Head of caudate nucleus (tissue), 42 donors: ENCODE data around the gene BIRC6.
"Not testable (repeated sequence)": the region's sequence is repeated elsewhere in the genome, so short reads cannot be mapped to it uniquely, and the experiment has no call there.

Experiments
- DNase-seq, 42 donors: peaks; one replicate each; pipeline versions ENCODE4 v3.0.0 to v3.0.0-alpha.2; 2020 to 2021; ENCODE audit warnings: mixed read lengths in 7 of 42
- intact Hi-C: fragments of 100-400 bp; cut with DNase I; formaldehyde crosslinking; loops from one replicate; pipeline ENCODE4 v1.15.0; 2022

The BIRC6 gene, protein sequence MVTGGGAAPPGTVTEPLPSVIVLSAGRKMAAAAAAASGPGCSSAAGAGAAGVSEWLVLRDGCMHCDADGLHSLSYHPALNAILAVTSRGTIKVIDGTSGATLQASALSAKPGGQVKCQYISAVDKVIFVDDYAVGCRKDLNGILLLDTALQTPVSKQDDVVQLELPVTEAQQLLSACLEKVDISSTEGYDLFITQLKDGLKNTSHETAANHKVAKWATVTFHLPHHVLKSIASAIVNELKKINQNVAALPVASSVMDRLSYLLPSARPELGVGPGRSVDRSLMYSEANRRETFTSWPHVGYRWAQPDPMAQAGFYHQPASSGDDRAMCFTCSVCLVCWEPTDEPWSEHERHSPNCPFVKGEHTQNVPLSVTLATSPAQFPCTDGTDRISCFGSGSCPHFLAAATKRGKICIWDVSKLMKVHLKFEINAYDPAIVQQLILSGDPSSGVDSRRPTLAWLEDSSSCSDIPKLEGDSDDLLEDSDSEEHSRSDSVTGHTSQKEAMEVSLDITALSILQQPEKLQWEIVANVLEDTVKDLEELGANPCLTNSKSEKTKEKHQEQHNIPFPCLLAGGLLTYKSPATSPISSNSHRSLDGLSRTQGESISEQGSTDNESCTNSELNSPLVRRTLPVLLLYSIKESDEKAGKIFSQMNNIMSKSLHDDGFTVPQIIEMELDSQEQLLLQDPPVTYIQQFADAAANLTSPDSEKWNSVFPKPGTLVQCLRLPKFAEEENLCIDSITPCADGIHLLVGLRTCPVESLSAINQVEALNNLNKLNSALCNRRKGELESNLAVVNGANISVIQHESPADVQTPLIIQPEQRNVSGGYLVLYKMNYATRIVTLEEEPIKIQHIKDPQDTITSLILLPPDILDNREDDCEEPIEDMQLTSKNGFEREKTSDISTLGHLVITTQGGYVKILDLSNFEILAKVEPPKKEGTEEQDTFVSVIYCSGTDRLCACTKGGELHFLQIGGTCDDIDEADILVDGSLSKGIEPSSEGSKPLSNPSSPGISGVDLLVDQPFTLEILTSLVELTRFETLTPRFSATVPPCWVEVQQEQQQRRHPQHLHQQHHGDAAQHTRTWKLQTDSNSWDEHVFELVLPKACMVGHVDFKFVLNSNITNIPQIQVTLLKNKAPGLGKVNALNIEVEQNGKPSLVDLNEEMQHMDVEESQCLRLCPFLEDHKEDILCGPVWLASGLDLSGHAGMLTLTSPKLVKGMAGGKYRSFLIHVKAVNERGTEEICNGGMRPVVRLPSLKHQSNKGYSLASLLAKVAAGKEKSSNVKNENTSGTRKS (N-terminal part only)

DNA sequence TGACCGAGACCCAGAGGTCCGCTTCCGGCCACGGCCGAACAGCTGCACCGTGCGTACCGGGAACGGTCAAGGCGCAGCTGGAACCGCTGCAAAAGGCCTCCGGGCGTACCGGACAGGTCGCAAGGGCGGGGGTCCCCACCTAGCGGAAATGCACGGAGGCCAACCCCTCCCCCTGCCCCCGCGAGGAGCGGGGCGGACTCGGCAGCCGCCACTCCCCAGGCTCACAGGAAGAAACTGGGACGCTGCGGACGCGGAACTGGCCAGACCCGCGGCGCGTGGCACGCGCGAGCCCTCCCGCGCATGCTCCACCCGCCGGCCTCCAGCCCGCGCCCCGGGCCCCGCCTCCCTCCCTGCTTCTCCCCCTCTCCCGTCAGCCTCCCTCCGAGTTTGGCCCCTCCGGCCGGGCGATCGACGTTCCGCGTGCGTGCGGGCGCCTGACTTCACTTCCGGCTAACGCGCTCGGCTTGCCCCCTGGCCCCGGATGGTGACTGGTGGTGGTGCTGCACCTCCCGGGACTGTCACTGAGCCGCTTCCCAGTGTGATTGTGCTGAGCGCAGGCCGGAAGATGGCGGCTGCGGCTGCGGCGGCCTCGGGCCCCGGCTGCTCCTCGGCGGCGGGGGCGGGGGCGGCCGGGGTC, at the start of gene BIRC6:
TSS of gene BIRC6 (plus strand) at position 343 of the 637 bp plus-strand sequence. CDS start at position 482, 139 bp downstream.
- peak; percentile 95 to 100 (median 99) for DNase-seq
- intact Hi-C loops: loop anchor here (5.0 to 10.0 kb wide), 3 partner anchors 79 to 322 kb away; partner anchors contain the start of genes DPY30, SLC30A6 and YIPF4

DNA sequence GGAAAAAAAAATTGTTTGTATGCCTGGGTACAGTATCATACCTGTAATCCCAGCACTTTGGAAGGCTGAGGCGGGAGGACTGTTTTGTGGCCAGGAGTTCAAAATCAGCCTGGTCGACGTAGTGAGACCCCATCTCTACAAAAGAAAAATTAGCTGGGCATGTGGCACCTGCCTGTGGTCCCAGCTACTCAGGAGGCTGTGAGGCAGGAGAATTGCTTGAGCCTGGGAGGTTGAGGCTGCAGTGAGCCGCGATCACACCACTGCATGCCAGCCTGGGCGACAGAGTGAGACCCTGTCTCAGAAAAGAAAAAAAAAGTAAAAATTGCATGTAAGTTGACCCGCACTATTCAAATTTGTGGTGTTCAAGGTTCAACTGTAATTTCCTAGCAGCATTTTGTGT, 46.2 kb upstream of the BIRC6 start:
- no peak for DNase-seq
- intact Hi-C loops: no loop called here

DNA sequence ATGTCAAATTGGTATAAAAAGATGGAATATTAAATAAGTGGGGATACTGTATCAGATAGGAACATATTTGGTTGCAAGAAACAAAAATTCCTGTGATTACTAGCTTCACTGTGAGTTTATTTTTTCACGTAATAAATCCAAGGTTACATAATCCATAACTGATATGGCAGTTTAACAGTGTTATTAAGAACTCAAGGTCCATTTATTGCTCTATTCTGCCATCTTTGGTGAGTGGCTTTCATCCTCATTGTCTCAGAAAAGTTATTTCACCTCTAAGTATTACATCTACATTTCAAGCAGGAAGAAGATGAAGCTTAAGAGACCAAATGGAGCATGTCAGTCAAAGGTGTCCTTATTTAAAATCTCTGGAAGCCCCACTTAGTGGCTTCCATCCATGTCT, 41.9 kb upstream of the BIRC6 start:
- DNase-seq: no peak
- intact Hi-C loops: no loop called here

DNA sequence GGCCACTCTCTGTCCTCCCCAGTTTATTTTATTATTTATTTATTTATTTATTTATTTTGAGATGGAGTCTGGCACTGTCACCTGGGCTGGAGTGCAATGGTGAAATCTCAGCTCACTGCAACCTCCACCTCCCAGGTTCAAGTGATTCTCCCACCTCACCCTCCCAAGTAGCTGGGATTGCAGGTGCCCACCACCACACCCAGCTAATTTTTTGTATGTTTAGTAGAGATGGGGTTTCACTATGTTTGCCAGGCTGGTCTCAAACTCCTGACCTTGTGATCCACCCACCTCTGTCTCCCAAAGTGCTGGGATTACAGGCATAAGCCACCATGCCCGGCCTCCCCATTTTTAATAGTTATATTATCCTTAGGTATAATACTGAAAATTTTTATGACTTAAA, 28.1 kb upstream of the BIRC6 start:
- DNase-seq, intact Hi-C loops: not testable (repeated sequence)

DNA sequence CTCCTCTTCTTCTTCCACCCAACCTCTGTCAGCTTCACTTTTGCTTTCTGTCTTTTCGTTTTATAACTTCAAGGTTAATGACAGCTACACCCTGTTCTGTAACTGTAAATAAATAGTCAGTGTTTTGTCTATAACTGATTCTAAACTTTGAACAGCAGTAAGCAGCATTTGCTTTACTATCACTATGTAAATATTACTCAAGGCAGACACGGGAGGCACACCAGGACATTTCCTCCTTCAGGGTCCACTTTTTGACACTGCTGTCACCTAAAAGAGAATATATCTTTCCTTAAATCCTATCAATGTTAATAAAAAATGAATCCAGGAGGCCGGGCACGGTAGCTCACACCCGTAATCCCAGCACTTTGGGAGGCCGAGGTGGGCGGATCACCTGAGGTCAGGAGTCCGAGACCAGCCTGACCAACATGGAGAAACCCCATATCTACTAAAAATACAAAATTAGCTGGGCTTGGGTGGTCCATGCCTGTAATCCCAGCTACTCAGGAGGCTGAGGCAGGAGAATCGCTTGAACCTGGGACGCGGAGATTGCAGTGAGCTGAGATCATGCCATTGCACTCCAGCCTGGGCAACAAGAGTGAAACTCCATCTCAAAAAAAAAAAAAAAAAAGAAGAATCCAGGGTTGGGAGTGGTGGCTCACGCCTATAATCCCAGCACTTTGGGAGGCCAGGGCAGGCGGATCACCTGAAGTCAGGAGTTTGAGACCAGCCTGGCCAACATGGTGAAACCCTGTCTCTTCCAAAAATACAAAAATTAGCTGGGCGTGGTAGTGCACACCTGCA, 27.4 kb upstream of the BIRC6 start:
- DNase-seq, intact Hi-C loops: not testable (repeated sequence)

DNA sequence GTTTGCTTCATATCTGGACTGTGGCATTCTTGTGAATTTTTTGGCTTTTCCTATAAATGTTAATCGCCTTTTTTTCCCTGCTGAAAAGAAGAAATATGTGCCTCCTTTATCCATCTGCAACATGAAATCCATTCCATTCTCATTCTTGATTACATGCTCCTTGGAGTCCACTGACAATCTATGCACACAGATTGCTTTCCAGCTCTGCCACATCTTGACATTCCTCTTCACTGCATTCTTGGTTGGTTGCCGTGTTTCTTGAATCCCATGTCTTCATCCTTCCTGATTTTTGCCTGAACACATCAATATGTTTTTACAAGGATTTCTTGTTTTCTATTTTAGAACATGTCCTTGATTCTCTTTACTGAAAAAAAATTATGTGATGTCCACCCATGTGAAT, 26.7 kb upstream of the BIRC6 start:
- intact Hi-C loops: no loop called here
- DNase-seq: no peak

DNA sequence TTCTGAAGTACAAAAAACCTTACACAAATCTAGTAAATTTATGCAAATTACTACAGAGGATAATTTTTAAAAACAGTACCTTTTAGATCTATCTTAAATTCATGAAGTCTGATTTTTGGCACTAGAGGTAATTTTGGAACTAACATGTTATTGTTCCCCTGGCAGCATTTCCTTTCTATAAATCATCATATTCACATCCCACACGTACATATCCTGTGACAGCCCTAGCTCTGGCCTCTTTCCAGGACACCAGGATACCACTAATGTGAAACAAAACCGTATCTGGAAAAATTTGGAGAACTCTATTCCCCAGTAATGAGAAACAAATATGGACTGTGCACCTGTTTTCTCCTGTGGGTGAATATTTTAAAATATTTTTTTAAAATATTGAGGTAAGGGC, 14.0 kb upstream of the BIRC6 start:
- intact Hi-C loops: no loop called here
- peak in 1 of 42 donors; percentile 18 for DNase-seq

DNA sequence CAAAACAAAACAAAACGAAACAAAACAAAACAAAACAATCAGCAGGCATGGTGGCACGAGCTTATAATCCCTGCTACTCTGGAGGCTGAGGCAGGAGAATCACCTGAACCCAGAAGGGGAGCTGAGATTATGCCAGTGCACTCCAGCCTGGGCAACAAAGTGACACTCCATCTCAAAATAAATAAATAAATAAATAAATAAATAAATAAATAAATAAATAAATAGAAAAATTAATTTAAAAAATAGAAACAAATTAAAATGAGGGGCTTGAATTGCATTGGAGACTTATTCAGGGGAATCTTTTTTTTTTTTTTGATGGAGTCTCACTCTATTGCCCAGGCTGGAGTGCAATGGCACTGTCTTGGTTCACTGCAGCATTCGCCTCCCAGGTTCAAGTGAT, 6.0 kb upstream of the BIRC6 start:
- intact Hi-C loops: loop anchor here (10.0 kb wide), 1 partner anchor 316 kb away; the partner anchor contains the start of gene DPY30

DNA sequence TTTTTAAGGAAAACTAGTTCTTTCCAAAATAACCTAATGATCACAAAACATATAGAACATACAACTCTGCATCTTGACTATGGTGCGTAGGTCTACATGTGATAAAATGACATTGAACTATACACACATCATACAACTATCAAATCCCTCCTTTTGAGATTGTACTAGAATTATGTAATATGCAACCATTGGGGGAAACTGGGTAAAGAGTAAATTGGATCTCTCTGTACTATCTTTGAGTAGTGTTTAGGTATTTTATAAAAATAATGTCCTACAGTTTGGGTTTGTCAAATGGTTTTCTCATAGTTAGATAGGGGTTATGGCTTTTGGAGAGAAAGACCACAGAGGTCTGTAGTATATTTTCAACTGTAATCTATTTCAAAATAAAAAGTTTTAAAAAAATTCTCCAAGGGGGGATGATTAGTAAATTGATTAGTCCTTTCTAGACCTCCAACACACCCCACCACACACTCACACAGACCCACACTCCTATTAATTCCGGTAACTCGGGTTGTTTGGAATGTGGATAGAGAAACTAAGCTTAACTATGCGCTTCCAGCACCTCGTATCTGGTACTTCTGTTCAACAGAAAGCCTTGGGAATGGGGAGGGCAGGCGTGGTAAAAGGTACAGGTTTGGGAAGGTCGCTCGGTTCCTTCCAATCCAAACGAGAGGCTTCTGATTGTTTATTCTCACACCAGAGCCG, 695 bp upstream of the BIRC6 start:
- intact Hi-C loops: loop anchor here (5.0 to 10.0 kb wide), 3 partner anchors 79 to 321 kb away; partner anchors contain the start of genes DPY30, SLC30A6 and YIPF4
- no peak for DNase-seq

More for the DNA sequence above, 6.0 kb upstream of the BIRC6 start:
- DNase-seq: not testable (repeated sequence)

DNA sequence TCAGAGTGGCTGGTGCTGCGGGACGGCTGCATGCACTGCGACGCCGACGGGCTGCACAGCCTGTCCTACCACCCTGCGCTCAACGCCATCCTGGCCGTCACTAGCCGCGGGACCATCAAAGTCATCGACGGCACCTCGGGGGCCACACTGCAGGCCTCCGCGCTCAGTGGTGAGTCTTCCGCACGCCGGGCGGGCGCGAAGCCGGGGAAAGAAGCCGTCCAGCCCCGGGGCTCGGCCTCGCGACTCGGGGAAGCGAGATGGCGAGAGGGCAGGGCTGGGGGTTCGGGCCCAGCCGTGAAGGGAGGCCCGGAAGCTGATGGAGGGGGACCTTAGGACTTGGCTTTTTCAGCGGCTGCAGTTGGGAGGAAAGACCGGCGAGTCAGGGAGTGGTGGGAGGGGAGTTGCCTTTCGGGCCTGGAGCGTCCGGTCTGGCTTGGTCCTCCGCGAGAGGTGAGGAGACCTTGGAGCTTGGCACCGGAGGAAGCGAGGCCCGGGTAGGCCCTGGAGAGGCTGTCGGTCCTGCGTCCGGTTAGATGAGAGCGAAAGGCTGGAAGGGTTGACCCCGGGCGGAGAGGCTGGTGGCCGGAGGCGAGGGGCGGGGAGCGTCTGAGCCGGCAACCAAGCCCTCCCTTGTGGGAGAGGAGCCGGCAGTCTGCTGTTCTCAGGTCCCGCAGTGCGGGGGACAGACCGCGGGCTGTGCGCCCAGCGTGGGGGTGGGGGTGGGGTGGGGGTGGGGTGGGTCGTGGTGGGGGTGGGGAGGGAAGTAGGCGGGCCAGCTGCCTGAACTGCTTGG, 691 bp downstream of the BIRC6 start:
- intact Hi-C loops: loop anchor here (5.0 to 10.0 kb wide), 3 partner anchors 80 to 323 kb away; partner anchors contain the start of genes DPY30, SLC30A6 and YIPF4
- DNase-seq: peak in 30 of 42 donors; percentile 2 to 59 (median 24)

DNA sequence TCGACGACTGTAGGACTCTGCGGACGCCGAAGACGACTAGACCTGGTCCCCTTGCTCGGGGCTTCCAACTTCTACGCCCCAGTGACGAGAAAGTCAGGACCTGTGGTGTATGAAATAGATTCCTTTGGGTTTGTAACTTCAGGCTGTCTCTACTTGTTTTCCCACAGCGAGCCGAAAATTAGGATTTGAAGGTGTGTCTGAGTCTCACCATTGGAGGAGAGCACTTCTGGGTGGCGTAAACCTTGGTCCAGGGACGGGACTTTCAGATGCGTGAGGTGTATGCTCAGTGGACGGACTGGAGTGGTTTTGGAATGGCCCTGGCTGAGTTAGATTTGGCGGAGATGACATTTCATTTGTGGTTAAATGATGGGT, 1.3 kb downstream of the BIRC6 start:
- peak in 2 of 42 donors; percentile 7 to 27 for DNase-seq
- intact Hi-C loops: loop anchor here (5.0 to 10.0 kb wide), 3 partner anchors 81 to 323 kb away; partner anchors contain the start of genes DPY30, SLC30A6 and YIPF4

DNA sequence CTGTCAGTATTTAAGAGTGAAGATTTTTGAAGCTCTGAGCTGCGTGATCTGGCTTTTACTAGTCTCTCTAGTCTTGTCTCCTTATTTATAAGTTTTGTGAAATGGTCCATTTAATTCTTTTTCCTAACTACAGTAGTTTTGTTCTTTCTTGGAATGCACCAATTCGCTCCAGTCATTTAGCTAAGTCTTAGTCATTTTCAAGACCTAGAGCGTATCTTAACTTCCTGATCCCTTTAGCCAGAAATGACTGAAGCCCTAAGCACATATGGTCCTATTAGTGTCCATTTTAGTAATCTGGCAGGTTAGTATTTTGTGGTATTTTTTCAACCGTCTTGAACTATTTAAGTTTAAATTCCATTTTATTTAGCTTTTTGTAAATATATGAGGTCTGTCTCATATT, 3.6 kb downstream of the BIRC6 start:
- no peak for DNase-seq
- intact Hi-C loops: no loop called here

DNA sequence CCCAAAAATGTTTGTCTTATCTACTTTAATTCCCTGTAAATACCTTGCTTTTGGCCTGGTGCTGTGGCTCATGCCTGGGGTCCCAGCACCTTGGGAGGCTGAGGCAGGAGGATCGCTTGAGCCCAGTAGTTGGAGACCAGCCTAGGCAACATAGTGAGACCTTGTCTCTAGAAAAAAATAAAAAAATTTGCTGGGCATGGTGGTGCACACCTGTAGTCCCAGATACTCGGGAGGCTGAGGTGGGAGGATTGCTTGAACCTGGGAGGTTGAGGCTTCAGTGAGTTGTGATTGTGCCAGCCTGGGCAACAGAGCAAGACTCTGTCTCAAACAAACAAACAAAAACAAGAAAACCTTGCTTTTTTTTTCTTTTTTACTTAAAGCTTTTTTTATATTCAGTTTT, 6.2 kb downstream of the BIRC6 start:
- DNase-seq, intact Hi-C loops: not testable (repeated sequence)

DNA sequence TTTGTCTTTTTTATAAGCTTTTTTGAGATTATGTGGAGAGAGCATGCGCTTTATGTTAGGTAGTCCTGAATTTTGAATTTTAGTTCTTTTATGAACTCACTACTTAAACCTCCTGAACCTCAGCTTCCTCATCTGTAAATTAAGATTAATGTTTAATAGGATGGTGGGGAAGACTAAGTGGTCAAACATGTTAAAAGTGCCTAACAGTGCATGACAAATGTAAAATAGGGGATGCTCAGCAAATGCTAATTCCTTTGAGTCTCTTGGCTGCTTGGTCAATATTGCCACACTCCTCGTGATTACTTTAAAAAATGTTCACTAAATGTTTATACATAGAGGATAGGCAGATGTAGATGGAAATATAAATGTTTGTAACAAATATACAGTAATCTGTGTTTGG, 6.8 kb downstream of the BIRC6 start:
- intact Hi-C loops: no loop called here
- DNase-seq: no peak

DNA sequence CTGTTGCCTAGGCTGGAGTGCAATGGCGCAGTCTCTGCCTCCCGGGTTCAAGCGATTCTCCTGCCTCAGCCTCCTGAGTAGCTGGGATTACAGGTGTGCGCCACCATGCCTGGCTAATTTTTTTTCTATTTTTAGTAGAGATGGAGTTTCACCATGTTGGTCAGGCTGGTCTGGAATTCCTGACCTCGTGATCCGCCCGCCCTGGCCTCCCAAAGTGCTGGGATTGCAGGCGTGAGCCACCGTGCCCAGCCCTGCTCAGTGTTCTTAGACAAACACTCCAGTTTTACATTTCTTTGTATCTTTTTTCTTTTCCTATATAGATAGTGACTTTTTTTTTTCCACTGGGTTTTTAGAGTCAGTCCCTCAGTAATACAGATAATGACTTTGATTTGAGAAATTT, 7.5 kb downstream of the BIRC6 start:
- DNase-seq, intact Hi-C loops: not testable (repeated sequence)

DNA sequence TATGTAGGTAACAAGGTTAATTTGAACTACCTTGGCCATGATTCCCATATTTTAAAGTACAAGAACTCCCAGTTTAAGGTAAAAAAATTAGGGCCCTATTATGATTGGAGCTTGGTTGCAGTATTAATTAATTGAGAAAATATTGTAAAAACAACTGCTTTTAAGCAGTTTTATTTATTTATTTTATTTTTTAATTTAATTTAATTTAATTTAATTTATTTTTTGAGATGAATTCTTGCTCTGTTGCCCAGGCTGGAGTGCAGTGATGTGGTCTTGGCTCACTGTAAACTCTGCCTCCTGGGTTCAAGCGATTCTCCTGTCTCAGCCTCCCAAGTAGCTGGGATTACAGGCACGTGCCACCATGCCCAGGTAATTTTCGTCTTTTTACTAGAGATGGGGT, 8.9 kb downstream of the BIRC6 start:
- DNase-seq, intact Hi-C loops: not testable (repeated sequence)
